WTC11 (cell line): ENCODE results near the gene GATA1.

Experiments used
- AFF4 ChIP-seq: sonication (generic); formaldehyde crosslinking; IDR thresholded peaks from 2 replicates; pipeline ENCODE4 v1.8.1; 2023; ENCODE audit warnings: mild to moderate bottlenecking, missing genetic modification reagents, borderline replicate concordance
- ATF3 ChIP-seq: sonication (generic); formaldehyde crosslinking; conservative IDR thresholded peaks from 2 replicates; pipeline ENCODE4 v1.8.1; 2022; ENCODE audit warnings: mild to moderate bottlenecking, missing genetic modification reagents
- E2F4 ChIP-seq: sonication (generic); formaldehyde crosslinking; IDR thresholded peaks from 2 replicates; pipeline ENCODE4 v1.8.1; 2022; ENCODE audit warnings: low read depth, mild to moderate bottlenecking, moderate library complexity, missing genetic modification reagents, borderline replicate concordance
- NR1H2 ChIP-seq: sonication (generic); formaldehyde crosslinking; IDR thresholded peaks from 2 replicates; pipeline ENCODE4 v1.9.0; 2021; ENCODE audit warnings: mild to moderate bottlenecking, moderate library complexity, missing genetic modification reagents
- TP53 ChIP-seq: sonication (generic); formaldehyde crosslinking; IDR thresholded peaks from 2 replicates; pipeline ENCODE4 v1.8.1; 2023; ENCODE audit warnings: mild to moderate bottlenecking, missing genetic modification reagents
- TF ChIP-seq, protein P1 (sequence below): fragments of 200-600 bp; IDR thresholded peaks from 2 replicates; pipeline ENCODE4 v1.8.0; 2022; ENCODE audit warnings: antibody characterized with exemption
- TF ChIP-seq, protein P2 (sequence below): sonication (generic); formaldehyde crosslinking; IDR thresholded peaks from 2 replicates; pipeline ENCODE4 v1.8.0; 2023; ENCODE audit warnings: missing genetic modification reagents, mild to moderate bottlenecking, borderline replicate concordance
- TF ChIP-seq, protein P3 (sequence below): sonication (generic); formaldehyde crosslinking; IDR thresholded peaks from 2 replicates; pipeline ENCODE4 v1.8.1; 2023; ENCODE audit warnings: mild to moderate bottlenecking, missing genetic modification reagents, moderate library complexity
- TF ChIP-seq, protein P4 (sequence below): sonication (generic); formaldehyde crosslinking; IDR thresholded peaks from 2 replicates; pipeline ENCODE4 v1.8.0; 2022; ENCODE audit warnings: mild to moderate bottlenecking, missing genetic modification reagents

- TF ChIP-seq E2F4 (CRISPR knock-in tag), result no peak
- TF ChIP-seq, protein P1, sequence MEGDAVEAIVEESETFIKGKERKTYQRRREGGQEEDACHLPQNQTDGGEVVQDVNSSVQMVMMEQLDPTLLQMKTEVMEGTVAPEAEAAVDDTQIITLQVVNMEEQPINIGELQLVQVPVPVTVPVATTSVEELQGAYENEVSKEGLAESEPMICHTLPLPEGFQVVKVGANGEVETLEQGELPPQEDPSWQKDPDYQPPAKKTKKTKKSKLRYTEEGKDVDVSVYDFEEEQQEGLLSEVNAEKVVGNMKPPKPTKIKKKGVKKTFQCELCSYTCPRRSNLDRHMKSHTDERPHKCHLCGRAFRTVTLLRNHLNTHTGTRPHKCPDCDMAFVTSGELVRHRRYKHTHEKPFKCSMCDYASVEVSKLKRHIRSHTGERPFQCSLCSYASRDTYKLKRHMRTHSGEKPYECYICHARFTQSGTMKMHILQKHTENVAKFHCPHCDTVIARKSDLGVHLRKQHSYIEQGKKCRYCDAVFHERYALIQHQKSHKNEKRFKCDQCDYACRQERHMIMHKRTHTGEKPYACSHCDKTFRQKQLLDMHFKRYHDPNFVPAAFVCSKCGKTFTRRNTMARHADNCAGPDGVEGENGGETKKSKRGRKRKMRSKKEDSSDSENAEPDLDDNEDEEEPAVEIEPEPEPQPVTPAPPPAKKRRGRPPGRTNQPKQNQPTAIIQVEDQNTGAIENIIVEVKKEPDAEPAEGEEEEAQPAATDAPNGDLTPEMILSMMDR, result no peak
- TF ChIP-seq AFF4 (CRISPR knock-in tag), result no peak
- TF ChIP-seq, protein P2, sequence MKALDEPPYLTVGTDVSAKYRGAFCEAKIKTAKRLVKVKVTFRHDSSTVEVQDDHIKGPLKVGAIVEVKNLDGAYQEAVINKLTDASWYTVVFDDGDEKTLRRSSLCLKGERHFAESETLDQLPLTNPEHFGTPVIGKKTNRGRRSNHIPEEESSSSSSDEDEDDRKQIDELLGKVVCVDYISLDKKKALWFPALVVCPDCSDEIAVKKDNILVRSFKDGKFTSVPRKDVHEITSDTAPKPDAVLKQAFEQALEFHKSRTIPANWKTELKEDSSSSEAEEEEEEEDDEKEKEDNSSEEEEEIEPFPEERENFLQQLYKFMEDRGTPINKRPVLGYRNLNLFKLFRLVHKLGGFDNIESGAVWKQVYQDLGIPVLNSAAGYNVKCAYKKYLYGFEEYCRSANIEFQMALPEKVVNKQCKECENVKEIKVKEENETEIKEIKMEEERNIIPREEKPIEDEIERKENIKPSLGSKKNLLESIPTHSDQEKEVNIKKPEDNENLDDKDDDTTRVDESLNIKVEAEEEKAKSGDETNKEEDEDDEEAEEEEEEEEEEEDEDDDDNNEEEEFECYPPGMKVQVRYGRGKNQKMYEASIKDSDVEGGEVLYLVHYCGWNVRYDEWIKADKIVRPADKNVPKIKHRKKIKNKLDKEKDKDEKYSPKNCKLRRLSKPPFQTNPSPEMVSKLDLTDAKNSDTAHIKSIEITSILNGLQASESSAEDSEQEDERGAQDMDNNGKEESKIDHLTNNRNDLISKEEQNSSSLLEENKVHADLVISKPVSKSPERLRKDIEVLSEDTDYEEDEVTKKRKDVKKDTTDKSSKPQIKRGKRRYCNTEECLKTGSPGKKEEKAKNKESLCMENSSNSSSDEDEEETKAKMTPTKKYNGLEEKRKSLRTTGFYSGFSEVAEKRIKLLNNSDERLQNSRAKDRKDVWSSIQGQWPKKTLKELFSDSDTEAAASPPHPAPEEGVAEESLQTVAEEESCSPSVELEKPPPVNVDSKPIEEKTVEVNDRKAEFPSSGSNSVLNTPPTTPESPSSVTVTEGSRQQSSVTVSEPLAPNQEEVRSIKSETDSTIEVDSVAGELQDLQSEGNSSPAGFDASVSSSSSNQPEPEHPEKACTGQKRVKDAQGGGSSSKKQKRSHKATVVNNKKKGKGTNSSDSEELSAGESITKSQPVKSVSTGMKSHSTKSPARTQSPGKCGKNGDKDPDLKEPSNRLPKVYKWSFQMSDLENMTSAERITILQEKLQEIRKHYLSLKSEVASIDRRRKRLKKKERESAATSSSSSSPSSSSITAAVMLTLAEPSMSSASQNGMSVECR (CRISPR knock-in tag), result no peak
- TF ChIP-seq, protein P3, sequence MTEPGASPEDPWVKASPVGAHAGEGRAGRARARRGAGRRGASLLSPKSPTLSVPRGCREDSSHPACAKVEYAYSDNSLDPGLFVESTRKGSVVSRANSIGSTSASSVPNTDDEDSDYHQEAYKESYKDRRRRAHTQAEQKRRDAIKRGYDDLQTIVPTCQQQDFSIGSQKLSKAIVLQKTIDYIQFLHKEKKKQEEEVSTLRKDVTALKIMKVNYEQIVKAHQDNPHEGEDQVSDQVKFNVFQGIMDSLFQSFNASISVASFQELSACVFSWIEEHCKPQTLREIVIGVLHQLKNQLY (CRISPR knock-in tag), result no peak
- TF ChIP-seq NR1H2 (CRISPR knock-in tag), result no peak
- no peak for TF ChIP-seq ATF3 (CRISPR knock-in tag)
- TF ChIP-seq, protein P4, sequence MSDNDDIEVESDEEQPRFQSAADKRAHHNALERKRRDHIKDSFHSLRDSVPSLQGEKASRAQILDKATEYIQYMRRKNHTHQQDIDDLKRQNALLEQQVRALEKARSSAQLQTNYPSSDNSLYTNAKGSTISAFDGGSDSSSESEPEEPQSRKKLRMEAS (CRISPR knock-in tag), result no peak
- no peak for TF ChIP-seq TP53 (CRISPR knock-in tag)
Observed at GRCh38 chrX:48816014-48816810, 29.8 kb downstream of the GATA1 start.
